GM20000 (cell line): ENCODE results near the gene KIRREL3.

ENCODE experiments used
- DNase-seq: peaks from one replicate; pipeline ENCODE4 v3.0.0; 2012; ENCODE audit warnings: low spot score
- CTCF ChIP-seq: IDR thresholded peaks from 2 replicates; pipeline ENCODE4 v1.5.1; 2012; ENCODE audit warnings: mild to moderate bottlenecking, control low read depth; ENCODE audit errors: extremely low read depth, missing control alignments

Gene KIRREL3

DNA sequence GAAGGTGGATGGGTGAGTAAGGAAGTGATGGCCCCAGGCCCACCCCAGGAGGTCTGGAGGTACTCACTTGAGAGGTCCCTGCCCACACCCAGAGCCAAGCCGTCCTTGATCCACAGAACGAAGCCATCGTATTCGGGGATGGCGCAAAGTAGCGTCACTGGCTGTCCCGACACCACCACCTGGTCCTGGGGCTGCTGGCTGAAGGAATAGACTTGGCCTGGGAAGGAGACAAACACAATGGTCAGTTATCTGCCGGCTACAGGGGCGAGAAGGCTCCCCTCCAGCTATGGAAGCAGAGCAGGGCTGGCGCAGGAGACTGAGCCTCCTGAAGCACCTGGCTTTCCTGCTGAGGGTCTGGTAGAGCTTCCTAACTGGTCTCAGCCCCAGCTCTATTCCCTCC lies 474.1 kb downstream of the KIRREL3 start:
- no peak for TF ChIP-seq CTCF
- DNase-seq = no peak

- no peak for TF ChIP-seq CTCF
Observed at GRCh38 chr11:126525702-126526101, 474.9 kb downstream of the KIRREL3 start.

GRCh38 chr11:126525216-126525615 lies 475.4 kb downstream of the KIRREL3 start:
- no peak for TF ChIP-seq CTCF
- DNase-seq = no peak

More at GRCh38 chr11:126525702-126526101, 474.9 kb downstream of the KIRREL3 start:
- no peak for DNase-seq

DNA sequence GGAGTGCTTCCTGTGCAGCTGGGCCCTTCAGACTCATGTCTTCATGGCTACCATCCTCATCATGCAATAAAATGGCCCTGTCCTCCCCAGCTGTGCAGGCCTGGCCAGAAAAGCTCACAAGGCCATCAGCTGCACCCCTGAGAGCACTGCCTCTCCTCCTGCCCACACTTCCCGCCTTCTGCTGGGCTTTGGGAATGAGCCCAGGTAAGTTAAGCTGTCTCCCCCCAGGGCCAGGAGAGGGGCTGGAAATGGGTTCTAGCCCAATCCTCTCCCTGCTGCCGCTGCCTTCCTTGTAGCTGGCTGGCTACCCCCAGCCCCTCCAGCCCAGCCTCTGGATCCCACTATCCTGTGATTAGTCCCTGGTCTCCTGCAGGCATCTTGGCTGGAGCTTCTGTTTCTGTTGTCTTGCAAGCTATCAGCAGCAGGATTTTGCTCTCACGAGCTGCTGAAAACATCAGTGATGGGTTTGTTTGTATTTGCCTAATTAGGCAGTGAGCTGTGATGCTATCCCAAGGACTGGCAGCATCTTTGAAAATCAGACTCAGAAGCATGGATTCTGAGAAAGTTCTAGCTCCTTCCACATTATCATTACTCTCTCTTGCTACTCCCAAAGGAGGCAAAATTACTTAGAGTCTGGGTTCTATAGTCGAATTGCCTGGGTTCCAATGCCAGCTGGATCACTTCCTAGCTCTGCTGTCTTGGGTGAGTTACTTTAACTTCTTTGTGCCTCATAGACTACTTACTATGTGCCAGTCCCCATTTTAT lies 476.9 kb downstream of the KIRREL3 start:
- DNase-seq = no peak
- TF ChIP-seq CTCF = no peak

DNA sequence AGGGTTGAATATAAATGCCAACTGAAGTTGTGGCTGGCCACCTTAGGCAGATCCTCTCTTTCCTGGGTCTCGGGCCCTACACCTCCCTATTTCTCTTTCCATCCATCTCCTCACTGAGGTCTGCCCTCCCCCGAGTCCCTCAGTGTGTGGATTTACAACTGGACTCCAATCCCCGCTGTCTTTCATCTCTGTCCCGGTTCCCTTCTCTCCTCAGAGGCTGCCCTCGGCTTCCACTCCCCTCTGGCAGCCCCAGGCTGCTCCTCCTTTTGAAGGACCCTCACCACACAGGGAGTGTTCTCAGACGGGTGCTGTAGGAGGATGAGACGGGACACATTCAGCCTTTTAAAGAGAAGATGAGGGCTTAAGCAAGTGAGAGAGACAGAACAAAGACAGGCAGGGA lies 478.0 kb downstream of the KIRREL3 start:
- DNase-seq = no peak
- TF ChIP-seq CTCF = no peak

DNA sequence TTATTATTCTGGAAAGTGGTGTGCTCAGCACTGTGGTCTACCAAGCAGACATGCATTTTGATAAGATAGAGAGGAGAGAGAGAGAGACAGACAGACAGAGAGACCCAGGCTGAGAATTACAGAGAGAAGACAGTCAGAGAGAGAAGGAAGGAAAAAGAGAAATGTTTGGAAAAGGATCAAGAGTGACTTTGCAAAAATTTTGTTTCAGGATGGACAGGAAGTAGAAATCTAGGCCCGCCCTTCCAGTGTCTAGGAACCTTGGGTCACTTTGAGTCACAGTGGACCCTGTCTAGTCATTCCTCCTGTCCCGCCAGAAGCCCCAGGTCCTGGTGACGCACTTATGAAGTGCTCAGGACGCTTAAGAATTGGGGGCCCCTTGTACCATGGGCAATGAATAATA lies 478.4 kb downstream of the KIRREL3 start:
- DNase-seq = no peak
- TF ChIP-seq CTCF = no peak

DNA sequence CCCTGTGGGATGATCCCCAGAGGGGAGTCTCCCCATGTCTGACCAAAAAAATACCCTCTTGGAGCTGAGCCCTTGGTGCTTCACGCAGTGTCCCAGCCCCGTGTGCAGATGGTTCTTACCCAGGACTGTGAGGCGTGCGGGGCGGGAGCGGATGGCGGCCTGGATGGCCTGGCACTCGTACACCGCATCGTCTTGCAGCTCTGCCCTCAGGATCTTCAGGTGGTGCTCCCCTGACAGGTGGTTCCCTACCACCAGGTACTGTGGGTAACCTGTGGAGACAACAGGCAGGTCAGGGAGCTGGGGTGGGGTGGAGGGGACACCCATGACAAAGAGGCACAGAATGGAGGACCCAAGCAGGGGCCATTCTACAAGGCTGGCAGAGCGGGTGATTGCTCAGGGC lies 479.4 kb downstream of the KIRREL3 start:
- DNase-seq = no peak
- no peak for TF ChIP-seq CTCF
